ENCODE data around the gene DNAJB2. TPM values are rescaled to one million over a fixed set of nuclear protein-coding genes. Genes with fewer than 3 reads are reported as not detected.

The DNAJB2 gene
- total RNA-seq, 4 donors from 2014 or later = 30.3 to 72.6 (median 35.1) TPM

DNA sequence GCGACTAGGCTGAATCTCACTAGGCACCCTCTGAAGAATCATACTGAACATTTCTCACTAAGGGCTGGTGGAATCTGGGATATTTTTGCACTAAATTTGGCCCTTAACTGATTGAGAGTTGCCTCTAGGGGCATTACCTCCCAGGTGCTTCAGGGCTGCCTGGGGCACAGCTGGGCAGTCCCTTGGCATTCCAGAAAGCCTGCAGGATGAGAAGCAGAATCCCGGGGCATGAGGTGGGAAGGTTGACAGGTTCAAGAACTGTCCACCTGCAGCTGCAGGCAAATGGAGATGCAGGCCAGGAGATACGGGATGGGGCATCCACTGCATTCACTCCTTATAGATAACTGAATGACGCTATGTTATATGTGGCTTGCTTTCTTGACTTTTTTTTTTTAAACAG lies 46.0 kb downstream of the DNAJB2 start:
- WGBS, 2 donors = 79 to 97% methylated on average over 3 to 4 of the region's 4 CpGs
- Histone ChIP-seq H3K36me3 (no peaks in the 10 kb centered on the region), H3K4me1 (no peaks in the 10 kb centered on the region), H3K4me3 (no peak overlapping the region), H3K27ac (no peak overlapping the region), H3K27me3 (peaks cover 0 to 87% (median 0%) of the 10 kb centered on the region in 4 donors), H3K9me3 (no peaks in the 10 kb centered on the region)
- TF ChIP-seq, protein P1, sequence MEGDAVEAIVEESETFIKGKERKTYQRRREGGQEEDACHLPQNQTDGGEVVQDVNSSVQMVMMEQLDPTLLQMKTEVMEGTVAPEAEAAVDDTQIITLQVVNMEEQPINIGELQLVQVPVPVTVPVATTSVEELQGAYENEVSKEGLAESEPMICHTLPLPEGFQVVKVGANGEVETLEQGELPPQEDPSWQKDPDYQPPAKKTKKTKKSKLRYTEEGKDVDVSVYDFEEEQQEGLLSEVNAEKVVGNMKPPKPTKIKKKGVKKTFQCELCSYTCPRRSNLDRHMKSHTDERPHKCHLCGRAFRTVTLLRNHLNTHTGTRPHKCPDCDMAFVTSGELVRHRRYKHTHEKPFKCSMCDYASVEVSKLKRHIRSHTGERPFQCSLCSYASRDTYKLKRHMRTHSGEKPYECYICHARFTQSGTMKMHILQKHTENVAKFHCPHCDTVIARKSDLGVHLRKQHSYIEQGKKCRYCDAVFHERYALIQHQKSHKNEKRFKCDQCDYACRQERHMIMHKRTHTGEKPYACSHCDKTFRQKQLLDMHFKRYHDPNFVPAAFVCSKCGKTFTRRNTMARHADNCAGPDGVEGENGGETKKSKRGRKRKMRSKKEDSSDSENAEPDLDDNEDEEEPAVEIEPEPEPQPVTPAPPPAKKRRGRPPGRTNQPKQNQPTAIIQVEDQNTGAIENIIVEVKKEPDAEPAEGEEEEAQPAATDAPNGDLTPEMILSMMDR (IDR thresholded peaks at IDR 0.05) = no peak
- no peak for TF ChIP-seq POLR2A (IDR thresholded peaks at IDR 0.05)
- no peak for DNase-seq
- intact Hi-C loops (cut with DNase I) = no loop called here

DNA sequence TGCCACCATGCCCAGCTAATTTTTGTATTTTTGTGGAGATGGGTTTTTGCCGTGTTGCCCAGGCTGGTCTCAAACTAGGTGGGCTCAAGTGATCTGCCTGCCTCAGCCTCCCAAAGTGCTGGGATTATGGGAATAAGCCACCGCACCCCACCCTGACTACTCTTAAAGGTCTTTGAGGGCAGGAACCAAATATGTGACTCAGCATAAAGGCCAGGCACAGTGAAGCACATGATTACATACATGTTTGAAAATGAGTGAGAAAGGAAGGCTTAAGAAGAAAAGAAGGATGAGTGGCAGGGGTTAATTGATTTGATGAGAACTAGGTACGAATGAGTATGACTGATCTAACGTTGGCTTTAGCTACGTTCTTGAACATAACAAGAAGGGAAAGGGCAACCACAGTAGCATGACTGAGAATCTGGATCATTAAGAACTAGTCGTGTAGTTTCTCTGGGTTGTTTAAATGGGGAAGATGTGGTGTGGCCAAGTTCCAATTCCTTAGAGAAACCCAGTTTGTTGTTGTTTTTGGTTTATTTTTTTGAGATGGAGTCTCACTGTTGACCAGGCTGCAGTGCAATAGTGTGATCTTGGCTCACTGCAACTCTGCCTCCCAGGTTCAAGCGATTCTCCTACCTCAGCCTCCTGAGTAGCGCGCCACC lies 46.6 kb downstream of the DNAJB2 start:
- no peak for DNase-seq
- 63 to 67% methylated on average over 8 to 9 of the region's 9 CpGs for WGBS, 2 donors
- H3K27me3 ChIP-seq = peaks cover 0 to 89% (median 0%) of the 10 kb centered on the region in 4 donors
- intact Hi-C loops (cut with DNase I) = no loop called here
- TF ChIP-seq, protein P1 (IDR thresholded peaks at IDR 0.05) = no peak
- no peak for TF ChIP-seq POLR2A (IDR thresholded peaks at IDR 0.05)
- no peak overlapping the region for H3K27ac ChIP-seq
- no peaks in the 10 kb centered on the region for H3K4me1 ChIP-seq
- H3K9me3 ChIP-seq = no peaks in the 10 kb centered on the region
- H3K4me3 ChIP-seq = no peak overlapping the region
- H3K36me3 ChIP-seq = no peaks in the 10 kb centered on the region

DNA sequence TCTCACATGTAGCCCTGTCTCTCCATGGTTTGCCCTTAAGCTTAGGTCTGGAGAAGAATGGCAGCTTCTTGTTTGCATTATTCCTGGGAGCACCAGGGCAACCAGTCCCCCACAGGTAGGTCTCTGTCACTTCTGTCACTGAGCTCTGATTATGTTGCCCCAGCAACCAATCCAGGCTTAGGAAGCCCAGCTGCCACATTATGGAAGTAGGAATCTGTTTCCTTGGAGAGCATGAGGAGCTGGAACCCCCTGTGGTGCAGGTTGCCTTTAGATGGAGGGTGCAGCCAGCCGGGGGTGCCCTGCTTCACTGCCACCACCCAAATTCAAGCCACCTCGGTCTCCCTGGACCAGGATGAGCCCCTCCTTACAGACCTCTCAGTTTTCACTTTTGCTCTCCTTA lies 48.6 kb downstream of the DNAJB2 start:
- Histone ChIP-seq H3K4me3 (no peak overlapping the region), H3K4me1 (no peaks in the 10 kb centered on the region), H3K9me3 (no peaks in the 10 kb centered on the region), H3K27ac (no peak overlapping the region), H3K36me3 (no peaks in the 10 kb centered on the region), H3K27me3 (peaks cover 0 to 94% (median 9%) of the 10 kb centered on the region in 4 donors)
- TF ChIP-seq, protein P1 (IDR thresholded peaks at IDR 0.05) = no peak
- TF ChIP-seq POLR2A (IDR thresholded peaks at IDR 0.05) = no peak
- intact Hi-C loops (cut with DNase I) = no loop called here
- no peak for DNase-seq
- WGBS, 2 donors = 36 to 39% methylated on average over 2 of the region's 2 CpGs

DNA sequence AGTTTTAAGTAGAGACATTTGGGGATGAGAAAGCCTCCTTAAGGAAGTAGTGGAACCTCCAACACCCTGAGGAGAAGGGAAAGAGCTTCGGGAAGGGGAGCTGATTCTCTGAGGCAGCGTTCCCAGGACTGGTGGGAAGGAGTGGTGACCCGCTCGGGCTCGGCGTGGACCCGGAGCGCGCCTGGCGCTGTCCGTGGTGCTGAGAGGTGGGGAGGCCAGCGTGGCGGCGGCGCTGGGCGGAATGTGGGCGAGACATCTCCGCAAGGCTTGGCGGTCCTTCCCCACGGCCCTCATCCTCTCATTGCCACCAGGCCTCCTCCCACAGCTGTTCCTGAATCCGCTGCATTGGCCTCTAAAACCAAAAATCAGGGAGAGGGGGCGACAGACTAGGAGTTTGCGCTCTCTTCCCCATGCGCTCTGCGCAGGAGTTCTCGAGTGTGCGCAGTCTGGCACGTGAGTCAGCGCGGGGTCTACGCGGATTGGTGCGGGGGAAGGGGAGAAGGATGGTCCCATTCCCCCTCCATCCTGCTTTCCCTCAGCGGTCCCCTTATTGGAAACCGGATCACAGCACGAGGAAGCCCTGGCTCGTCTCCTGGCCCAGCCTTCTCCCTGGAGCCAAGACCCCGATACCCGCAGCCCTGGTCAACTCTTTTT lies 52.5 kb downstream of the DNAJB2 start:
- 26 to 30% methylated on average over 21 to 29 of the region's 39 CpGs for WGBS, 2 donors
- Histone ChIP-seq H3K9me3 (no peaks in the 10 kb centered on the region), H3K27ac (no peak overlapping the region), H3K4me1 (no peaks in the 10 kb centered on the region), H3K36me3 (no peaks in the 10 kb centered on the region), H3K4me3 (no peak overlapping the region), H3K27me3 (peaks cover 0 to 92% (median 9%) of the 10 kb centered on the region in 4 donors)
- DNase-seq = no peak
- TF ChIP-seq, protein P1 (IDR thresholded peaks at IDR 0.05) = no peak
- no peak for TF ChIP-seq POLR2A (IDR thresholded peaks at IDR 0.05)
- intact Hi-C loops (cut with DNase I) = no loop called here

DNA sequence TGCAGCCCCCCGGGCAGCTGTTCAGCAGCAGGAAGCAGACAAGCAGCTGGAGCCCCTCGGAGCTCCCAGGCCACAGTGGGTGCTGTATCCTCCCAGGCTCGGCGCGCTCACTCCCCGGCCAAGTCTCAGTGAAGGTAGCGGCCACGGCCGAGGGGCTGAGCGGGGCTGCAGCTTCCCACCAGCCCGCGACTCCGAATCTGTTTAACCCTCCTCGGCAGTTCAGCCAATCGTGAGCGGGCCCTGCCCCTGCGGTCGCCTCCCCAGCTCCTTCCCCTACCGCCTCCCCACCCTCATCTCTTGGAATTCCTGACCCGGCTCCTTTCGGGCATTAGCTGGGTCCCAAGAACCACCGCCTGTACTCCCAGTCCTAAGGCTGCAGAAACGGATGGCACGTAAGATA lies 53.4 kb downstream of the DNAJB2 start, which contains the start of gene RESP18:
RESP18 (minus strand) TSS at position 203 of the 400 bp plus-strand sequence.
- 5 to 21% methylated on average over 2 to 9 of the region's 24 CpGs for WGBS, 2 donors
- H3K36me3 ChIP-seq = no peaks in the 10 kb centered on the region
- H3K27ac ChIP-seq = no peak within 1 kb of the TSS
- H3K9me3 ChIP-seq = no peaks in the 10 kb centered on the region
- no peak for DNase-seq
- H3K27me3 ChIP-seq = peaks cover 0 to 92% (median 9%) of the 10 kb centered on the region in 4 donors
- H3K4me3 ChIP-seq = no peak within 1 kb of the TSS
- no peak for TF ChIP-seq POLR2A (IDR thresholded peaks at IDR 0.05)
- TF ChIP-seq, protein P1 (IDR thresholded peaks at IDR 0.05) = no peak
- intact Hi-C loops (cut with DNase I) = no loop called here
- no peaks in the 10 kb centered on the region for H3K4me1 ChIP-seq

Measured in esophagus squamous epithelium (tissue), 5 donors.